COR-L47 (cell line): ENCODE measurements around the gene SPNS2.

Experiments
- DNase-seq: peaks from one replicate; lab custom pipeline; 2025; lab: John Stamatoyannopoulos, UW

Gene SPNS2

GRCh38 chr17:4520060-4520893 is 21.6 kb downstream of the SPNS2 start:
- no peak for DNase-seq

DNA sequence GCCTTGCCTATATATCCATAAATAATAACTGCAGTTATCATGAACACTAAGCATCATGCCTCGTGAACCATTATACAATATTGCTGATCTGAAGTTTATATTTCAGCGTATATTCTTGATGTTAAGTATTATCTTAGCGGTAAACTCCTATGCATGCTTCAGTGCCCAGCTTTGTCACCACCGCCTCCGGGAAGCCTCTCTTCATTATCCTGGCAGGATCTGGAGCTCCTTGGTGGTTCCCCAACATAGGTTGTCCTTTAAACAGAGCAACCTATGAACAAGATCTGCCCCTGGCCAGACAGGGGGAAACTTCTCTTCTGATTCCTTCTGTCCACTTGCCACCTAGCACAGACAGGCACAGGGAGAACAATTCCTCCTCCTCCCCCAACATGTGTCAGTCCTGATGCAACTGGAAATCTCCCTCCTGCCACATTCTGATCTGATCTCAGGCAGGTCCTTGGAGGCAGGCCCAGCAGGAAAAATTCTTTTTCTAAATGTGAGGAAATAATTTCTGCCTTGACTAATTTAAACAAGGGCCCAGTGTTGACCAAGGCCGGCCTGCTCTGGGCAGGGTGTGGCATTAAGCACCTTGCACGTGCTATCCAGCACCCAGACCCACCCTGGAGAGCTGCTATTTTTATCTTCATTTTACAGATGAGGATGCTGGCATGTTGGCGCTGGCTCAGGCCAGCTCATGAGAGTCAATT is 22.4 kb downstream of the SPNS2 start:
- no peak for DNase-seq

DNA sequence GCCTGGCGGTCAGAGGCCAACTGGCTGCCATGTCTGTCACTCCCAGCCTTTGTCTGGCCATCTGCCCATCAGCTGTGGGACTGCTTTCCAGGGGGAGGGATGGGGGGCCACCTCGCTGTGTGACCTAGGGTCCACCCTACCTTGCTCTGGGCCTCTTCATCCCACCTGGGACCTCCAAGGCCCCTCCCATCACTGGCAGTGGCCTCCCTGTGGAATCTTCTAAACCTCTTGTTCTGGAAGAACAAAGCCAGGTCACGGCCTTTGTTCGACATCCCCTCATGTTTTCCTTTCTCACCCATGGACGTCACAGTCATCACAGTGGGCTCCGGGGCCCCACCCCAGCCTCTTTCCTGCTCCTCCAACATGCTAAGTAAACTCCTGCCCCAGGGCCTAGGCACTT is 24.0 kb downstream of the SPNS2 start:
- DNase-seq: no peak

GRCh38 chr17:4523946-4524345 is 25.3 kb downstream of the SPNS2 start:
- DNase-seq: no peak

DNA sequence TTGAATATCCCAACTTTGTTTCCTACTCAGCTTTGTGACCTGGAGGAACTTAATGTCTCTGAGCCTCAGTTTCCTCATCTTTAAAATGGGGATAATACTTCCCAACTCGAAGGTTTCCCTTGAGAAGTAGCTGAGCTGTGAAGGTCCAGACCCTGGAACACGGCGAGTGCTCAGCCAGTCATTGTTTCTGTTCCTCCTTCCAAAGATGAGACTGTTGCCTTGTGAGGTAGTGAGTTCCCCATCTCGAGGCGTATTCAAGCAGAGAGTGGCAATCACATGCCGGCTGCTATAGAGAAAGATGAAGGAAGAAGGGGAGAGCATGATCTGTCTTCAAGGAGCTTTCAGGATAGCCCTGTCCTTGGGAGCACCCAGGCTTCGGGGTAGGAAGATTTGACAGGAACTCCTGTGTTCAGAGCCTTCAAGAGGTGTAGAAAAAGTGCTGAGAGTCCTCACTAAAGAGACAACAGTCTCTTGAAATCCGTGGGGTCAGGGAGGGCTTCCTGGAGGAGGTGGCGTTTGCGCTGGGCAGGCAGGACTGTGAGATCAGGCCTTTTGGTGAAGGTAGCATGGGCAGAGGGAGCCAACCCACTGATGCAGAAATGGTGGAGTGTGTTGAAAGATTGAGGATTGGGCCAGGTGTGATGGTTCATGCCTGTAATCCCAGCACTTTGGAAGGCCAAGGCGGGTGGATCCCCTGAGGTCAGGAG is 27.2 kb downstream of the SPNS2 start:
- DNase-seq: no peak

GRCh38 chr17:4527134-4527533 is 28.5 kb downstream of the SPNS2 start:
- DNase-seq: no peak

GRCh38 chr17:4527566-4528125 is 29.0 kb downstream of the SPNS2 start:
- no peak for DNase-seq

GRCh38 chr17:4529533-4530152 is 31.0 kb downstream of the SPNS2 start:
- no peak for DNase-seq

- no peak for DNase-seq
Observed at GRCh38 chr17:4530799-4531730, 32.4 kb downstream of the SPNS2 start.

- DNase-seq: no peak
Observed at GRCh38 chr17:4531988-4532736, 33.5 kb downstream of the SPNS2 start.

- no peak for DNase-seq
Observed at GRCh38 chr17:4532860-4533522, 34.3 kb downstream of the SPNS2 start.

DNA sequence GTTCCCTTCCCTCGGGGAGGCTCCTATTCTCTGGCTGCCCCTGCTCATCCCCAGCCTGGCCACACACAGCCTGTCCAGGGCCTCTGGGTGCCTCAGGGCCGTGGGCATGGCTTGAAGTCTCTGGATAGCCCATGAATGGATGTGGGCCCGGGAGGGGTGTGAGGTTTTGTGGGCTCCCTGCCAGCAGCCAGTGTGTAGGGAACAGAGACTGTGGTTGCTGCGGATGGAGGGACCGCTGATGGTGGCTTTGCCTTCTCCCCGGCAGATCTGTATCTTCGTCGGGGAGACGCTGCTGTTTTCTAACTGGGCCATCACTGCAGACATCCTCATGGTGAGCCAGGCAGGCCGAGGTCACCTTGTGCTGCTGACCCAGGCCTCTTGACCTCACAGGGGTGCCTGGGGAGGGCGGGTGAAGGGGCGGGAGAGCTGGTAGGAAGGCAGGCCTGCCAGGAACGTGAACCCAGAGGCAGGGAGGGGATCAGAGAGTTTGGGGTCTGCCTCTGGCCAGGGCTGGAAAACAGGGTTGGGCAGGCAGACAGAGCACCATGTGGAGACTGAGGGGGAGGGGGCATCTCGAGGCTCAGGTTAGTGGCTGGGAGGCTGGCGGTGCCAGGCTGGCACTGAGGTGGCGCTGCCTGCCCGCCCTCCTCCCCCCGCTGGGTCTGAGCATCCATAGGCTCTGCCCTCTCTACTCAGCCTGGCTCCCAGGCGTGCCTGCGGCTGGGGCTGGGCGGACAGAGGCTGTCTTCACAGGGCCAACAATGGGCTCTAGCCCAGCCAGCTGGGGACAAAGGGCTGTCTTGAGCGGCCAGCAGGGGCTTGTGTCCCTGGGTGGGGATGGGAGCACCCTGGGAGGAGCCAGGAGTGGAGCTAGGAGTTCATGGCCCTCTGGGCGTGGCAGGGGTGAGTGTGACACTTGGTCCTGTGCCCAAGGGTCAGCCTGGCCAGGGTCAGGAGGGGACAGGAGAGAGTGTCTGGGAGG is 35.1 kb downstream of the SPNS2 start:
- no peak for DNase-seq

DNA sequence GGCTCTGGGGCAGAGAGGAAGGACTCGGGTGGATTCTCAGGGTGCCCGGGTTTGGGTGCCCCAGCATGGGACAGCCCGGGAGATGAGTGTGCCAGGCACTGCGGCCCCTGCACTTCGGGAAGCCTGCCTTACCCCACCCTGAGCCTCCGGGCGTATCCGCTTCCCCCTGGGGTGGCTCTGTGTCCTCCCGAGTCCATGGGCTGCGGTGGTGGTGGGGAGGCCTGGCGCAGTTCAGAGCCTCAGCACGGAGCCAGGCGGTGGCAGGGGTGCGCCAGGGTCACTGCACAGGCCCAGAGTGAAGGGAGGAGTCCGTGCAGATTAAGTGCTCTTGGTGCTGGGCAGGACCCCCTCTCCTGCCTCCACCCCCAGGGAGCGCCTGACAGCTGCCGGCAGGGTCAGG is 35.8 kb downstream of the SPNS2 start:
- no peak for DNase-seq

DNA sequence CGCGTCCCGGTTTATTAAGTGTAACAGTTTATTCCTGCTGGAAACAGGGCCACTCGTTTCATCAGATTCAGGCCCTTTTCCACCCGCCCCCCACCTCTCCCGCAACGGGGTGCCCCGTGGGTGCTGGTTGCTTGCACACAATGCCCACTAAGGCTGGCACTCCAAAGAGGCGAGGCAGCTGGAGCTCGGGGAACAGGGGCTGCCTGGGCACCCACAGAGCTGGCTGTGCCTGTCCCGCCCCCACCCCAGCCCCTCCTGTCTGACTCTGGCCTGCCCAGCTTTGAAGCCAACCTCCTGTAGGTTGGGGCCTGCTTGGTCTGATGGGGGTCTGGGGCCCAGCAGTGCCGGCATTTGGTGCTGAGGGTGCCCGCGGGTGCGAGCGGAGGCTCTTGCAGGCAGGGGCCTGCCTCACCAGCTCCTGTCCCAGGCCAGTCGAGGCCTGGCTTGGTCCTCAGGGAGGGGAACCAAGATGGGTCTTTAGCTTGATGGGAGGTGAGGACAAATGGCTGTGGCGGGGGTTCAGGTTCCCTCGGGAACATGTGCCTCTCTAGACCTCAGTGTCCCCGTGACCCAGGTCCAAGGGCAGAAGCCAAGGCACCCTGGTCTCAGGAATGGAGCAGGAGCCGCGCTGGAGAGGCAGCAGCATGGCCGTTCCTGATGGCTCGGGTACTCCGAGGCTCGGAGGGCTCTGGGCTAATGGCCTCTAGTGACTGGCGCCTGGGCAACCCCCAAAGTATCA is 36.4 kb downstream of the SPNS2 start:
- no peak for DNase-seq

GRCh38 chr17:4535667-4536258 is 37.1 kb downstream of the SPNS2 start:
- DNase-seq: no peak

DNA sequence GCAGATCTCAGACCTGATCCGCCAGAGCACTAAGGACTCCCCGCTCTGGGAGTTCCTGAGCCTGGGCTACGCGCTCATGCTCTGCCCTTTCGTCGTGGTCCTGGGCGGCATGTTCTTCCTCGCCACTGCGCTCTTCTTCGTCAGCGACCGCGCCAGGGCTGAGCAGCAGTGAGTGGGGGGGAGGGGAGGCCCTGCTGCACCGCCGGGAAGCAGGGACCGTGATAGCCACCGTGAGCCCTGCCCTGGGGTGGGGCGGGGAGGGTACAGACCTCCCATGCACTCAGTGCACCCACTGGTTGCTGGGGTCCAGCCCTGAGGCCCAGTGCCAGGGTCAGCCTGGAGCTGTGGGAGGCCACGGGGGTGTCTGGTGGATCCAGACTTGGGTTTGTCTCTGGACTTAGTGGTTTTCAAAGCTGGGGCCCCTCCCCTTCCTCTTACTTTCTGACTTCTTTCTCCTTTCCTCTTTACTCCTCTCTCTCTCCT is 37.6 kb downstream of the SPNS2 start:
- no peak for DNase-seq

- no peak for DNase-seq
Observed at GRCh38 chr17:4536742-4537411, 38.2 kb downstream of the SPNS2 start.
